Esophagus squamous epithelium (tissue), 4 donors: ENCODE measurements around the gene MYH10.

ENCODE experiments used
- POLR2A ChIP-seq, 4 donors: fragments of 450-650 bp; IDR thresholded peaks; one replicate each; pipeline ENCODE4 v1.6.1; 2017; ENCODE audit warnings: antibody characterized with exemption in 4 of 4, mild to moderate bottlenecking in 4 of 4, moderate library complexity in 3 of 4
- TF ChIP-seq, protein P1 (sequence below), 6 experiments: fragments of 450-650 bp in 4 of 6; fragments of 200-600 bp in 2 of 6; sonication (generic) in 2 of 6; IDR thresholded peaks; one replicate each; pipeline ENCODE4 v1.5.1; 2016 to 2019; ENCODE audit warnings: antibody characterized with exemption in 6 of 6, mild to moderate bottlenecking in 4 of 6, moderate library complexity in 4 of 6

- TF ChIP-seq, protein P1, sequence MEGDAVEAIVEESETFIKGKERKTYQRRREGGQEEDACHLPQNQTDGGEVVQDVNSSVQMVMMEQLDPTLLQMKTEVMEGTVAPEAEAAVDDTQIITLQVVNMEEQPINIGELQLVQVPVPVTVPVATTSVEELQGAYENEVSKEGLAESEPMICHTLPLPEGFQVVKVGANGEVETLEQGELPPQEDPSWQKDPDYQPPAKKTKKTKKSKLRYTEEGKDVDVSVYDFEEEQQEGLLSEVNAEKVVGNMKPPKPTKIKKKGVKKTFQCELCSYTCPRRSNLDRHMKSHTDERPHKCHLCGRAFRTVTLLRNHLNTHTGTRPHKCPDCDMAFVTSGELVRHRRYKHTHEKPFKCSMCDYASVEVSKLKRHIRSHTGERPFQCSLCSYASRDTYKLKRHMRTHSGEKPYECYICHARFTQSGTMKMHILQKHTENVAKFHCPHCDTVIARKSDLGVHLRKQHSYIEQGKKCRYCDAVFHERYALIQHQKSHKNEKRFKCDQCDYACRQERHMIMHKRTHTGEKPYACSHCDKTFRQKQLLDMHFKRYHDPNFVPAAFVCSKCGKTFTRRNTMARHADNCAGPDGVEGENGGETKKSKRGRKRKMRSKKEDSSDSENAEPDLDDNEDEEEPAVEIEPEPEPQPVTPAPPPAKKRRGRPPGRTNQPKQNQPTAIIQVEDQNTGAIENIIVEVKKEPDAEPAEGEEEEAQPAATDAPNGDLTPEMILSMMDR (IDR thresholded peaks at IDR 0.05), result no peak
- TF ChIP-seq POLR2A (IDR thresholded peaks at IDR 0.05), result no peak
These were observed 172.4 kb downstream of the MYH10 start for GRCh38 chr17:8458128-8458527.
